OCI-LY7 (cell line): Measurements from ENCODE around the gene HAAO. TPM values are rescaled to one million over a fixed set of nuclear protein-coding genes. Genes with fewer than 3 reads are reported as not detected.

Experiments
- BruUV-seq: library from RNA; stranded (reverse); fragments of 400-500 nt; replicated peaks from 2 replicates; lab custom pipeline; 2021; lab: Mats Ljungman, UMichigan
- CTCF ChIA-PET: fragments of 300-600 bp; sonication (Branson Sonifier 250); formaldehyde crosslinking; loops from one replicate; lab custom pipeline; 2022; ENCODE audit warnings: antibody characterized with exemption; ENCODE audit not compliant: unreplicated experiment; lab: Charles Lee
- POLR2A ChIA-PET: fragments of 300-600 bp; sonication (Branson Sonifier 250); formaldehyde crosslinking; loops from one replicate; lab custom pipeline; 2022; ENCODE audit warnings: antibody characterized with exemption; lab: Charles Lee
- DNase-seq: peaks from one replicate; pipeline ENCODE4 v3.0.0-alpha.2; 2015; ENCODE audit warnings: low spot score
- H2AFZ ChIP-seq: fragments of 200-600 bp; sonication (generic), shearing (Covaris generic); 2 replicates; pipeline ENCODE4 v1.6.1; 2014; ENCODE audit warnings: mild to moderate bottlenecking, antibody characterized with exemption, low read length, moderate library complexity
- H3K27ac ChIP-seq: fragments of 200-600 bp; sonication (generic); 2 replicates; pipeline ENCODE4 v1.5.1; 2014; ENCODE audit warnings: mixed run types, low read depth, mild to moderate bottlenecking, moderate library complexity, low read length, inconsistent platforms; ENCODE audit not compliant: poor library complexity, severe bottlenecking
- H3K36me3 ChIP-seq: fragments of 200-600 bp; sonication (generic); 2 replicates; pipeline ENCODE4 v1.6.1; 2014; ENCODE audit warnings: mild to moderate bottlenecking, antibody characterized with exemption, low read length, moderate library complexity, mixed read lengths; ENCODE audit not compliant: insufficient read depth
- H3K4me1 ChIP-seq: fragments of 200-600 bp; sonication (generic); 2 replicates; pipeline ENCODE4 v1.5.1; 2014; ENCODE audit warnings: mild to moderate bottlenecking, low read length; ENCODE audit not compliant: insufficient read depth, poor library complexity, severe bottlenecking
- H3K4me2 ChIP-seq: fragments of 200-600 bp; sonication (generic); 2 replicates; pipeline ENCODE4 v1.6.1; 2014; ENCODE audit warnings: mild to moderate bottlenecking, low read length
- H3K4me3 ChIP-seq: fragments of 200-600 bp; sonication (generic); 2 replicates; pipeline ENCODE4 v1.5.1; 2014; ENCODE audit warnings: mild to moderate bottlenecking, low read depth, low read length; ENCODE audit not compliant: poor library complexity, severe bottlenecking
- H3K79me2 ChIP-seq: fragments of 200-600 bp; sonication (generic); 2 replicates; pipeline ENCODE4 v1.6.1; 2016; ENCODE audit warnings: low read depth, mild to moderate bottlenecking, low read length, moderate library complexity, mixed read lengths; ENCODE audit not compliant: insufficient read depth
- H3K9me2 ChIP-seq: fragments of 200-600 bp; sonication (generic); 2 replicates; pipeline ENCODE4 v1.6.1; 2016; ENCODE audit warnings: mild to moderate bottlenecking, low read length, mixed read lengths; ENCODE audit not compliant: insufficient read depth
- H3K9me3 ChIP-seq: fragments of 200-600 bp; sonication (generic); 2 replicates; pipeline ENCODE4 v1.6.1; 2014; ENCODE audit warnings: mild to moderate bottlenecking, mixed run types, low read length, mixed read lengths
- H4K20me1 ChIP-seq: fragments of 200-600 bp; sonication (generic); 2 replicates; pipeline ENCODE4 v1.6.1; 2014; ENCODE audit warnings: mild to moderate bottlenecking, antibody characterized with exemption, low read length, moderate library complexity, mixed read lengths; ENCODE audit not compliant: insufficient read depth
- EZH2phosphoT487 ChIP-seq: fragments of 200-600 bp; sonication (generic); IDR thresholded peaks from 2 replicates; pipeline ENCODE4 v1.6.1; 2018; ENCODE audit warnings: low read depth, borderline replicate concordance, mild to moderate bottlenecking, mixed run types, antibody characterized with exemption, low read length, moderate library complexity, mixed read lengths
- intact Hi-C: fragments of 100-400 bp; cut with micrococcal nuclease; formaldehyde crosslinking; loops from one replicate; pipeline ENCODE4 v1.10.0; 2022; ENCODE audit not compliant: unreplicated experiment
- total RNA-seq, 2 experiments: library from RNA; depleted of rRNA in 1 of 2; stranded (reverse); fragments of >200 nt in 1 of 2; shearing (Covaris generic) in 1 of 2; gene quantifications; 2 replicates each; pipeline ENCODE4 v1.2.3, GENCODE V29; 2014 to 2022
- TF ChIP-seq, protein P1 (sequence below): fragments of 200-600 bp; sonication (generic); conservative IDR thresholded peaks from 2 replicates; pipeline ENCODE4 v1.5.1; 2014; ENCODE audit warnings: mild to moderate bottlenecking, antibody characterized with exemption, low read length, moderate library complexity, mixed read lengths

The HAAO gene
- total RNA-seq, 2 experiments from 2014 or later = not detected

DNA sequence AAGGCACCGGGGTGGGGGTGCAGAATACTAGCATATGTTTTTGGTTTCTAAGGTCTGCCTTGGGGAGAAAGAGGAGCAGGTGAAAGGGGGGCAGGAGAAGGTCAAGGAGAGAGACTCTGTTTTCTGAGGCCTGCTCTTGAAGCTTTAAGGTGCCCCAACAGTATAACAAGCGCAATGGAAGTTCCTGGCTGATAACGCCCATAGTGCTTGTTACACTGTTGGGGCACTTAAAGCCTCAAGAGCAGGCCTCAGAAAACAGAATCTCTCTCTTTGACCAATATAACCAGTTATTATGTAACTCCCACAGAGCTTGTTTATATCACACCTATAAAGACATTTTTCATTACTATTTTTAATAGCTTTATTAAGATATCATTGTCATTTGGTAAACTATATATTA lies 45.0 kb downstream of the HAAO start:
- Histone ChIP-seq H3K27ac (no peak overlapping the region), H4K20me1 (no peaks in the 10 kb centered on the region), H3K79me2 (no peaks in the 10 kb centered on the region), H2AFZ (no peak overlapping the region), H3K4me1 (peaks cover 13% of the 10 kb centered on the region), H3K9me3 (0 out of 2 replicates have a peak, but pooled peaks cover under 1% of the 10 kb centered on the region), H3K4me3 (no peak overlapping the region), H3K36me3 (peaks cover 71% of the 10 kb centered on the region), H3K9me2 (no peaks in the 10 kb centered on the region), H3K4me2 (no peak overlapping the region)
- ChIA-PET POLR2A (interaction anchor here (0.5 to 0.7 kb wide), 3 partner anchors 8 to 26 kb away, joined by 3 to 4 read pairs (median 3); no protein-coding TSS in a partner anchor), CTCF (no interaction called here)
- no TSS peak for BruUV-seq
- intact Hi-C loops = no loop called here
- TF ChIP-seq, protein P1, sequence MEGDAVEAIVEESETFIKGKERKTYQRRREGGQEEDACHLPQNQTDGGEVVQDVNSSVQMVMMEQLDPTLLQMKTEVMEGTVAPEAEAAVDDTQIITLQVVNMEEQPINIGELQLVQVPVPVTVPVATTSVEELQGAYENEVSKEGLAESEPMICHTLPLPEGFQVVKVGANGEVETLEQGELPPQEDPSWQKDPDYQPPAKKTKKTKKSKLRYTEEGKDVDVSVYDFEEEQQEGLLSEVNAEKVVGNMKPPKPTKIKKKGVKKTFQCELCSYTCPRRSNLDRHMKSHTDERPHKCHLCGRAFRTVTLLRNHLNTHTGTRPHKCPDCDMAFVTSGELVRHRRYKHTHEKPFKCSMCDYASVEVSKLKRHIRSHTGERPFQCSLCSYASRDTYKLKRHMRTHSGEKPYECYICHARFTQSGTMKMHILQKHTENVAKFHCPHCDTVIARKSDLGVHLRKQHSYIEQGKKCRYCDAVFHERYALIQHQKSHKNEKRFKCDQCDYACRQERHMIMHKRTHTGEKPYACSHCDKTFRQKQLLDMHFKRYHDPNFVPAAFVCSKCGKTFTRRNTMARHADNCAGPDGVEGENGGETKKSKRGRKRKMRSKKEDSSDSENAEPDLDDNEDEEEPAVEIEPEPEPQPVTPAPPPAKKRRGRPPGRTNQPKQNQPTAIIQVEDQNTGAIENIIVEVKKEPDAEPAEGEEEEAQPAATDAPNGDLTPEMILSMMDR = no peak
- DNase-seq = no peak

DNA sequence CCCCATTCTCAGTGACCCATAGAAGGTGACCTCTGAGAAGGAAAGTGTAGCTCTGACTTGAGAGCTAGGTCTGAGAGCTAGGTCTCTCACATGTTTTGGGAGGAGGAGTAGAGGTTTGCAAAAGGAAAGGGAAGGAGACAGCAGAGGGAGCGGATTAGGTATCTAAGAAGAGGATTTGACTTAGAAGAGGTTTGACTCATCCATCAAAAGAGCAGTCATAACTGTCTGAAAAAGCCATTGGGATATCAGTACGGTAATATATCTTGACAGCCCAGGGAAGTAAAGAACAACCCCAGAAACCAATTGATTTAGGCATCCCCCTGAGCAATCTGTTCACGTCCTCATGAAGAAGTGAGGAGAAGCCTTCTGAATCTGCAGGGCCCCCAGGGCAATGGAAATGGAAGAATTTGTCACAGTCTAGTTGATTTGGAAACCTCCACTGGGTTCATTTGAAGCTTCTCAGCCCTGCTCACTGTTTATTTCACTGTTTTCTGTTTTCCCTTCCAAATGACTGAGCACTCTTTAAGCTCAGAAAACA lies 47.8 kb downstream of the HAAO start:
- TF ChIP-seq, protein P1 = no peak
- no peak for TF ChIP-seq EZH2phosphoT487
- H3K4me1 ChIP-seq = no peaks in the 10 kb centered on the region
- H4K20me1 ChIP-seq = no peaks in the 10 kb centered on the region
- H3K79me2 ChIP-seq = no peaks in the 10 kb centered on the region
- H3K4me2 ChIP-seq = no peak overlapping the region
- no peaks in the 10 kb centered on the region for H3K9me2 ChIP-seq
- H3K4me3 ChIP-seq = no peak overlapping the region
- H2AFZ ChIP-seq = no peak overlapping the region
- POLR2A ChIA-PET = no interaction called here
- DNase-seq = no peak
- BruUV-seq = no TSS peak
- intact Hi-C loops = no loop called here
- peaks cover 75% of the 10 kb centered on the region for H3K36me3 ChIP-seq
- CTCF ChIA-PET = no interaction called here
- no peak overlapping the region for H3K27ac ChIP-seq
- H3K9me3 ChIP-seq = 0 out of 2 replicates have a peak, but pooled peaks cover 4% of the 10 kb centered on the region

DNA sequence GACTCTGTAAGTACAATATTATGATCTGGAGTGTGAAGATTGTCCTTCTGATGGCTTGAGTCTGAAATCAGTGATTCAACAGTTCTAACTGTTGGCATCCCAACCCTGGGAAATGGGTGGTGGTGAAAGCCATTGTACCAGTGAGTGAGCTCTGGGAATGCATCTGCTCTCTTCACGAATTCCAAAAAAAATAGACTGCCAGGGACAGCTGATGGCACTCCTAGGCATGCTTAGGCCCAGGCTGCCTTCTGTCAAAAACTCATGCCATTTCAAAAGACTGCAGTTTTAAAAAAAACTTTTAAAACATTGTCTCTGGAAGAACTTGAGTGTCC lies 48.8 kb downstream of the HAAO start:
- 0 out of 2 replicates have a peak, but pooled peaks cover 4% of the 10 kb centered on the region for H3K9me3 ChIP-seq

More for the DNA sequence above, 48.8 kb downstream of the HAAO start:
- H3K4me1 ChIP-seq = no peaks in the 10 kb centered on the region
- H4K20me1 ChIP-seq = no peaks in the 10 kb centered on the region
- H3K4me2 ChIP-seq = no peak overlapping the region
- no peak overlapping the region for H3K4me3 ChIP-seq
- H2AFZ ChIP-seq = no peak overlapping the region
- DNase-seq = no peak
- intact Hi-C loops = no loop called here
- no peaks in the 10 kb centered on the region for H3K79me2 ChIP-seq
- TF ChIP-seq, protein P1 = no peak
- TF ChIP-seq EZH2phosphoT487 = no peak
- no peaks in the 10 kb centered on the region for H3K9me2 ChIP-seq
- ChIA-PET CTCF (no interaction called here), POLR2A (no interaction called here)
- no TSS peak for BruUV-seq
- no peak overlapping the region for H3K27ac ChIP-seq
- peaks cover 72% of the 10 kb centered on the region for H3K36me3 ChIP-seq
